ENCODE measurements around the gene CMC2.

DNA sequence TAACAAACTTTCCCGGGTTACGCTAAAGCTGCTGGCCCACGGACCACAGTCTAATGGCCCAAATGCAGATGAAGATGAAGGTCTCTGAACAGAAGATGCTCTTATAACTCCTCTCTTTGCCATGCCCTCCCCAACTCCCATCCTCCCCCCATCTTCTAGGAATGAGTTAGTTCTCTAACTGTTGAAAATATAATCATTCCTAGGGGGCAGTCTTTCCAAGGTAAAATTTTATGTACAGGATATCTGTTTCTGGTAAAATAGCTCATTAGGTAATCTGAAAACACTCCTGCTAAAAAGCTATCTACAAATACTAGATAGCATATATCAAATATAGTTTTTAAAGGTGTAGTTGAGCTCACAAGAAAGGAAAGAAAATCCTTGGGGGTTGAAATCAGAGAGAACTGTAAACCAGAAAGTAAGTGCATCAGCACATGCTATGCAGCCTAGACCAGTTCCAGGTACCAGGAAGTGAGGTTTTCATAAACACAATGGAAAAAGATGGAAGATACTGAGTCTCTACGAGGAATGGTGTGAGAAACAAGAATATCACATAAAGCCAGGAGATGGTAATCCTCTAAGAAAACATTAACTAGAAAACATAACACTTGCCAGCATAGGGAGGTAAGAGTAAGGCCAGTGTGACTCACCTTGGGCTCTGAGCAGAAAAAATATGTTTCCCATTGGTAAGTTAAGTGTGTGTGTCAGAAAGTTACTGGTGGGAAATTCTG lies 38.1 kb downstream of the CMC2 start:
- TF ChIP-seq POLR2A (IDR thresholded peaks at IDR 0.05) (no peak), EP300 (IDR thresholded peaks at IDR 0.05) (no peak)
- TF ChIP-seq, protein P1, sequence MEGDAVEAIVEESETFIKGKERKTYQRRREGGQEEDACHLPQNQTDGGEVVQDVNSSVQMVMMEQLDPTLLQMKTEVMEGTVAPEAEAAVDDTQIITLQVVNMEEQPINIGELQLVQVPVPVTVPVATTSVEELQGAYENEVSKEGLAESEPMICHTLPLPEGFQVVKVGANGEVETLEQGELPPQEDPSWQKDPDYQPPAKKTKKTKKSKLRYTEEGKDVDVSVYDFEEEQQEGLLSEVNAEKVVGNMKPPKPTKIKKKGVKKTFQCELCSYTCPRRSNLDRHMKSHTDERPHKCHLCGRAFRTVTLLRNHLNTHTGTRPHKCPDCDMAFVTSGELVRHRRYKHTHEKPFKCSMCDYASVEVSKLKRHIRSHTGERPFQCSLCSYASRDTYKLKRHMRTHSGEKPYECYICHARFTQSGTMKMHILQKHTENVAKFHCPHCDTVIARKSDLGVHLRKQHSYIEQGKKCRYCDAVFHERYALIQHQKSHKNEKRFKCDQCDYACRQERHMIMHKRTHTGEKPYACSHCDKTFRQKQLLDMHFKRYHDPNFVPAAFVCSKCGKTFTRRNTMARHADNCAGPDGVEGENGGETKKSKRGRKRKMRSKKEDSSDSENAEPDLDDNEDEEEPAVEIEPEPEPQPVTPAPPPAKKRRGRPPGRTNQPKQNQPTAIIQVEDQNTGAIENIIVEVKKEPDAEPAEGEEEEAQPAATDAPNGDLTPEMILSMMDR (IDR thresholded peaks at IDR 0.05), result no peak

Measured in ovary (tissue), 3 donors.